SKM-1 (cell line): ENCODE data around the gene NLRP3.
"Not testable (repeated sequence)": the region's sequence is repeated elsewhere in the genome, so short reads cannot be mapped to it uniquely, and the experiment has no call there.

Source experiments
- DNase-seq: peaks from one replicate; lab custom pipeline; 2025; ENCODE audit not compliant: unreplicated experiment; lab: John Stamatoyannopoulos, UW

Gene NLRP3

GRCh38 chr1:247390116-247390791 is 25.7 kb upstream of the NLRP3 start:
- peak; percentile 100 for DNase-seq

- no peak for DNase-seq
Measured at GRCh38 chr1:247390996-247391395, 25.0 kb upstream of the NLRP3 start.

- DNase-seq: no peak
Measured at GRCh38 chr1:247392088-247392487, 23.9 kb upstream of the NLRP3 start.

DNA sequence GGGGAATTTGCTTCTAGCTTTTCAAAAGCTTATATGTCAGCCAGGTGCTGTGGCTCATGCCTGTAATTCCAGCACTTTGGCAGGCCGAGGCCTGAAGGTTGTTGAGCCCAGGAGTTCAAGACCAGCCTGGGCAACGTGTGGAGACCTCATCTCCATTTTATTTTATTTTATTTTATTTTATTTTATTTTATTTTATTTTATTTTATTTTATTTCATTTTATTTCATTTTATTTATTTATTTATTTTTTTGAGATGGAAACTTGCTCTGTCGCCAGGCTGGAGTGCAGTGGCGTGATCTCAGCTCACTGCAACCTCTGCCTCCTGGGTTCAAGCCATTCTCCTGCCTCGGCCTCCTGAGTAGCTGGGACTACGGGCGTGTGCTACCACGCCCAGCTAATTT is 20.9 kb upstream of the NLRP3 start:
- not testable (repeated sequence) for DNase-seq

DNA sequence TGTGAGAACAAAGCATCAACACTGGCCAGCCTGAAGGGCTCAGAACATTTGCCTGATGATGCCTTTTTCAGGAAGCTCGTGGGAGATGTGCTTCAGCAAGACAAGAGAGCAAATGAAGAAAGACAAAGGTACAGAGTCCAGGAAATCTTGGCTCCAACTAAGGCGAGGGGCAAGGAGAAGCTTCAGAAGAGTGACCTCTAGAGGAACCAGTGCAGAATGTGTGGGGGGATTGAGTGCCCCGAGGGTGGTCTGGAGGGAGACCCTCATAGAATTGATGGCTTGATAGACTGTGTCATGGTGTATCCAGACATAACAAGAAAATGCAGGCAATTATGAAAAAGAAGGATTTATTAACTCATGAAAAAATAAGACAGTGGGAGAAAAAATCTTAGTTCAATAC is 15.3 kb upstream of the NLRP3 start:
- no peak for DNase-seq

GRCh38 chr1:247401310-247402119 is 14.5 kb upstream of the NLRP3 start:
- DNase-seq: no peak

DNA sequence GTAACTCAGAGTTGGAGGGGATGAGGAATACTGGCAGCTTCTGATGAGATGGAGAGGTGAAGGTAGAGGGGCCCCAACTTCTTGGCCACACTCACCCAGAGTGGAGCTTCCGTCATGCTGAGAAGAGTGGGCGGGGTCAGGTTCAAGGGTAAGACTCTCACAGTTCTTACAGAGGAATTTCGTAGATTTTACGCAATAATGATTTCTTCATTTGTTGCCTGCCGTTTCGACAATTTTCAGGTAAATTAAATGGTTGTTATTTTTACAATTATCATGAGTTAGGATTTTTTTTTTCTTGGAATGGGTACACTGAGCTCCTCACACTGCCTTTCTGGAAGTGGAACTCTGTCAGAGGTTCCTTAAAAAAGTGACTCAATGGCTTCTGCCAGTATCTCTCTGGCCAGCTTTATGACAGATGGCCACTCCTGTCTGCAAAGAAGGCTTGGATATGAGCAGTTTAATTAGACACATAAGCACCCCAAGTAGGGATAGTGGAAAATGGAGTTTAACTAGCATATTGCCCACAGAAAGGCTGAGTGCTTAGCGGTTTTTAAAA is 13.8 kb upstream of the NLRP3 start:
- DNase-seq: peak; percentile 73

- DNase-seq: no peak
Measured at GRCh38 chr1:247406014-247406656, 9.8 kb upstream of the NLRP3 start.

DNA sequence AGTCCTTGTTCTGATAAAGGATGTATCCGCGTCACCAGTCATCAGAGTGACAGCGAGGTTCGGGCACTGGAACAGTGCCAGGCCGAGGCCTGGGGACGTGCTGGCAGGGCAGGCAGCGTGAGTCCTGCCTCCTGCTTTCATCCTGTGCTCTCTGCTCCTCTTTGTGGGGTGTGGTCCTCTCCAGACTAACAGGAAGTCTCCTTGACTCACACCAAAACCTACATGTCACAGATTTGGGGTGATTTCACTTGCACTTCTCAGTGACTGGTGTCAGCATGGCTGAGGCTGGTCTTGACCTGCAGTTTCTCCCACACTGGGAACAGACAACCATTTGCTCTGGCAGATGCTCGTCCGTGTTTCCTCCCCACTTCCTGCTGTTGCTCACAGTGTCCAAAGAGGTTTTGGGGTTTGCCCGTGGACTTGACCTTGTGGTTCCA is 8.8 kb upstream of the NLRP3 start:
- DNase-seq: peak; percentile 55

DNA sequence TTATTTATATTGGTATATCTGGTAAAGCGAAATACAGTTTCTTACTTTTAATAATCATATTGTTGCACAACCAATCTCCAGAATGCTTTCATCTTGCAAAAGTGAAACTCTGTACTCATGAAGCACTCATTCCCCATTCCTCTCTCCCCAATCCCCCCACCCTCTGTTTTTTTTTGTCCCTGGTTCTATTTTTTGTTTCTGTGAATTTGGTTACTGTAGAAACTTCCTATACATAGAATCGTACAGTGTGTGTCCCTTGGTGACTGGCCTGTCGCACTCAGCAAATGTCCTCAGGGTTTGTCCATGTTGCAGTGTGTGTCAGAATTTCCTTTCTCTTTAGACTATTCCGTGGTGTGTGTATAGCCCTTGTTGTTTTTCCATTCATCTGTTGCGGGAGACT is 7.9 kb upstream of the NLRP3 start:
- DNase-seq: no peak

GRCh38 chr1:247409869-247410544 is 6.0 kb upstream of the NLRP3 start:
- DNase-seq: no peak

GRCh38 chr1:247411621-247412327 is 4.2 kb upstream of the NLRP3 start:
- peak; percentile 58 for DNase-seq

GRCh38 chr1:247417831-247418230 is 1.9 kb downstream of the NLRP3 start:
- peak; percentile 85 for DNase-seq

DNA sequence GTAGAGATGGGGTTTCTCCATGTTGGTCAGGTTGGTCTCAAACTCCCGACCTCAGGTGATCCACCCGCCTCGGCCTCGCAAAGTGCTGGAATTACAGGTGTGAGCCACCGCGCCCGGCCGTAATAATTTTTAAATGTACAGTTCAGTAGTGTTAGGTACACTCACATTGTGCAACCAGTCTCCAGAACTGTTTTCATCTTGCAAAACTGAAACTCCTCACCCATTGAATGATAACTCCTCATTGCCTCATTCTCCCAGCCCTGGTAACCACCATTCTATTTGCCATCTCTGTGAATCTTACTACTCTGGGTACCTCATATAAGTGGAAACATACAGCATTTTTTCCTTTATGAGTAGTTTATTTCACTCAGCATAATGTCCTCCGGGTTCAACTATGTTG is 3.4 kb downstream of the NLRP3 start:
- no peak for DNase-seq

DNA sequence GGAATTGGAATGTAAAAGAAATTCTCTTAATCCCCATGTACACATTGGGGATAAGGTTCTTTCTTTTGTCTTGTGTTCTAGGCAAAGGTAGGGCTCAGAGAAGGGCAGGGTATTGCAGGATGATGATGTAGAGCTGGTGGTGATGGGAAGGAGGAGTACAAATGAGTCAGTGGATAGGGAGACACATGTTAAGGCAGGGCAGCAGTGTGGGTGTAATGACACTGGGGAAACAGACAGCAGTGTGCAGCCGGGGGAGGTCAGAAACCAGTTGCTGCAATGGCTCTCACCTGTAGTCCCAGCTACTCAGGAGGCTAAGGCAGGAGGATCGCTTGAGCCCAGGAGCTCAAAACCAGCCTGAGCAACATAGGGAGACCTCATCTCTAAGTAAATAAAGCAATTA is 5.1 kb downstream of the NLRP3 start:
- no peak for DNase-seq

DNA sequence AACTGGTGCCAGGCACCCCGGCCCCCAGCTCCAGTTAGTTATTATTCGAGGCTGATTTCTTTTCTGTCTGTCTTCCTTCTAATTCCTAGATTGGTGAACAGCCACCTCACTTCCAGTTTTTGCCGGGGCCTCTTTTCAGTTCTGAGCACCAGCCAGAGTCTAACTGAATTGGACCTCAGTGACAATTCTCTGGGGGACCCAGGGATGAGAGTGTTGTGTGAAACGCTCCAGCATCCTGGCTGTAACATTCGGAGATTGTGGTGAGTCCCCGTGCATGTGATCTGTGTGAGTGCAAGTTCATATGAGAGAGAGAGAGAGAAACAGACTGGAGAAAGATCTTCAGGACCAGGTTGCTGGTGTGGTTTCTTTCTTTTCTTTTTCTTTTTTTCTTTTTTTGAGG is 13.5 kb downstream of the NLRP3 start:
- no peak for DNase-seq

DNA sequence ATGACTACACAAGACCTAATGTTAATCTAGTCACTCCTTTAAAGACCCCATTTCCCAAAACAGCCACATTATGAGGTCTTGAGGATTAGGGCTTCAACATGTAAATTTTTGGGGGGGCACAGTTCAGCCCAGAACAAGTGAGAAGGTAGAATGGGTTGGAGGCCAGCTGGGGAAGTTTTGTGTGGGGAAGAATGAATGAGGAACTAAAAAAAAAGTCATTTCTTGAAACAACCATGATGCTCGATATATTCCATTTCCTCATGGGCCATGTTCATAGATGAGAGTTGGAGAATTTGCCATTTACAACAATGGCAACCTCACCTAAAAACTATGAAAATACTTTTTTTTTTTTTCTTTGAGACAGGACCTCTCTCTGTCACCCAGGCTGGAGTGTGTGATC is 14.5 kb downstream of the NLRP3 start:
- no peak for DNase-seq

GRCh38 chr1:247431643-247432042 is 15.7 kb downstream of the NLRP3 start:
- DNase-seq: no peak

- no peak for DNase-seq
Measured at GRCh38 chr1:247434005-247434404, 18.0 kb downstream of the NLRP3 start.

- no peak for DNase-seq
Measured at GRCh38 chr1:247435030-247435758, 19.2 kb downstream of the NLRP3 start.
